DND-41 (cell line): Measurements from ENCODE around the gene ZNF205.

ENCODE experiments used
- ATAC-seq: fragments of 200-7000 bp; cut with Tn5 transposase; 3 replicates; pipeline ENCODE4 v1.9.1; 2021; ENCODE audit warnings: low read depth; ENCODE audit not compliant: insufficient read depth
- DNase-seq: peaks from one replicate; pipeline ENCODE4 v3.0.0-alpha.2; 2020
- H2AFZ ChIP-seq: 2 replicates; pipeline ENCODE4 v1.6.0; 2012; ENCODE audit warnings: low read depth, low read length
- H3K27ac ChIP-seq: 2 replicates; pipeline ENCODE4 v1.5.1; 2012; ENCODE audit warnings: low read length, inconsistent platforms
- H3K27me3 ChIP-seq: fragments of 200-600 bp; sonication (generic); 2 replicates; pipeline ENCODE4 v1.6.0; 2012; ENCODE audit warnings: low read length, mild to moderate bottlenecking, inconsistent platforms; ENCODE audit not compliant: insufficient read depth, poor library complexity
- H3K36me3 ChIP-seq: 2 replicates; pipeline ENCODE4 v1.5.1; 2012; ENCODE audit warnings: low read length, inconsistent platforms; ENCODE audit not compliant: insufficient read depth
- H3K4me1 ChIP-seq: 2 replicates; pipeline ENCODE4 v1.5.1; 2012; ENCODE audit warnings: mild to moderate bottlenecking, low read length; ENCODE audit not compliant: insufficient read depth
- H3K4me2 ChIP-seq: 2 replicates; pipeline ENCODE4 v1.6.0; 2012; ENCODE audit warnings: mild to moderate bottlenecking, moderate library complexity, low read length, inconsistent platforms; ENCODE audit not compliant: insufficient read depth
- H3K4me3 ChIP-seq, 2 experiments: fragments of 200-600 bp in 1 of 2; shearing (Covaris generic) in 1 of 2; 2 replicates each; pipeline ENCODE4 v1.5.1; 2012 to 2016; ENCODE audit warnings: inconsistent platforms in 2 of 2, low read length in 2 of 2, mild to moderate bottlenecking in 2 of 2, low read depth in 1 of 2, moderate library complexity in 1 of 2
- H3K79me2 ChIP-seq: 2 replicates; pipeline ENCODE4 v1.6.0; 2012; ENCODE audit warnings: low read length, inconsistent platforms; ENCODE audit not compliant: insufficient read depth
- H3K9ac ChIP-seq: 2 replicates; pipeline ENCODE4 v1.6.0; 2012; ENCODE audit warnings: low read depth, mild to moderate bottlenecking, inconsistent platforms, low read length, moderate library complexity
- H3K9me3 ChIP-seq: 2 replicates; pipeline ENCODE4 v1.5.1; 2012; ENCODE audit warnings: low read length, moderate library complexity, mild to moderate bottlenecking, inconsistent platforms; ENCODE audit not compliant: insufficient read depth, severe bottlenecking
- H4K20me1 ChIP-seq: 2 replicates; pipeline ENCODE4 v1.6.0; 2012; ENCODE audit warnings: low read length; ENCODE audit not compliant: insufficient read depth
- CTCF ChIP-seq: IDR thresholded peaks from 2 replicates; pipeline ENCODE4 v1.5.1; 2012; ENCODE audit warnings: borderline replicate concordance, low read length, moderate library complexity, mild to moderate bottlenecking; ENCODE audit not compliant: poor library complexity, severe bottlenecking; ENCODE audit errors: extremely low read depth
- EZH2 ChIP-seq: IDR thresholded peaks from 3 replicates; pipeline ENCODE4 v1.6.1; 2012; ENCODE audit warnings: borderline replicate concordance, low read depth, mild to moderate bottlenecking, moderate library complexity, low read length, inconsistent platforms; ENCODE audit not compliant: severe bottlenecking

Gene ZNF205

GRCh38 chr16:3158510-3159314, 46.3 kb downstream of the ZNF205 start:
- Histone ChIP-seq H3K4me2 (peak overlapping the region; percentile 96), H3K4me1 (peaks cover 24% of the 10 kb centered on the region), H4K20me1 (no peaks in the 10 kb centered on the region; the same call in 1 of the 2 replicates), H3K4me3 (peak overlapping the region; percentile 55 to 74), H3K27me3 (no peaks in the 10 kb centered on the region), H2AFZ (peak overlapping the region; percentile 95), H3K36me3 (no peaks in the 10 kb centered on the region), H3K9me3 (no peaks in the 10 kb centered on the region), H3K9ac (peak overlapping the region; percentile 70), H3K79me2 (no peaks in the 10 kb centered on the region), H3K27ac (peak overlapping the region; percentile 75)
- DNase-seq (peak; percentile 91), ATAC-seq (peak; percentile 93)
- no peak for TF ChIP-seq EZH2
- no peak for TF ChIP-seq CTCF

- Histone ChIP-seq H3K27ac (no peak overlapping the region), H2AFZ (no peak overlapping the region), H3K4me2 (no peak overlapping the region), H3K9me3 (no peaks in the 10 kb centered on the region), H3K4me3 (no peak overlapping the region), H3K36me3 (no peaks in the 10 kb centered on the region), H3K27me3 (no peaks in the 10 kb centered on the region), H3K4me1 (peaks cover 35% of the 10 kb centered on the region), H4K20me1 (no peaks in the 10 kb centered on the region; the same call in 1 of the 2 replicates), H3K79me2 (no peaks in the 10 kb centered on the region), H3K9ac (no peak overlapping the region)
- TF ChIP-seq EZH2 (no peak), CTCF (no peak)
- ATAC-seq: no peak
- DNase-seq: no peak
Observed at GRCh38 chr16:3161235-3162018, 49.0 kb downstream of the ZNF205 start.

GRCh38 chr16:3164121-3164991, 52.0 kb downstream of the ZNF205 start:
- no peaks in the 10 kb centered on the region for H3K79me2 ChIP-seq
- no peaks in the 10 kb centered on the region for H3K36me3 ChIP-seq
- H3K27ac ChIP-seq: no peak overlapping the region
- no peak overlapping the region for H2AFZ ChIP-seq
- ATAC-seq (no peak), DNase-seq (no peak)
- no peaks in the 10 kb centered on the region; the same call in 1 of the 2 replicates for H4K20me1 ChIP-seq
- TF ChIP-seq CTCF (no peak), EZH2 (no peak)
- H3K4me2 ChIP-seq: no peak overlapping the region
- peaks cover 22% of the 10 kb centered on the region for H3K4me1 ChIP-seq
- no peaks in the 10 kb centered on the region for H3K9me3 ChIP-seq
- no peak overlapping the region for H3K4me3 ChIP-seq
- no peak overlapping the region for H3K9ac ChIP-seq
- no peaks in the 10 kb centered on the region for H3K27me3 ChIP-seq
